ENCODE measurements around the gene TMEM150C.
"Not testable (repeated sequence)": the region's sequence is repeated elsewhere in the genome, so short reads cannot be mapped to it uniquely, and the experiment has no call there.

TMEM150C gene

DNA sequence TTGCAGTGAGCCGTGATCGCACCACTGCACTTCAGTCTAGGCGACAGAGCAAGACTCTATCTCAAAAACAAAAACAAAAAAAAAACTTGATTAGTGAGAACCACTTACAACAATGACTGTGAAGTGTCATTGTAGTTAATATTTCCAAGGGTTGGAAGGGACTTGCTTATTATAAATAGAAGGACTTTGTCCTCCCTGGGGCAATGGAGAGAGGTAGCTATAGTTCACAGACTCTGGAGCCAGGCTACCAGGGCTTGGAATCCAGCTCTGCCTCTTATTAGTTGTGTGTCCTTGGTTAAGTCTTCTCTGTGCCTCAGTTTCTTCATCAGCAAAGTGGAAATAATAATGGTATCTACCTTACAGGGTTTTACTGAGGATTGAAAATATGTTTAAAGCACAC, 51.6 kb downstream of the TMEM150C start:
- no peak for DNase-seq

DNA sequence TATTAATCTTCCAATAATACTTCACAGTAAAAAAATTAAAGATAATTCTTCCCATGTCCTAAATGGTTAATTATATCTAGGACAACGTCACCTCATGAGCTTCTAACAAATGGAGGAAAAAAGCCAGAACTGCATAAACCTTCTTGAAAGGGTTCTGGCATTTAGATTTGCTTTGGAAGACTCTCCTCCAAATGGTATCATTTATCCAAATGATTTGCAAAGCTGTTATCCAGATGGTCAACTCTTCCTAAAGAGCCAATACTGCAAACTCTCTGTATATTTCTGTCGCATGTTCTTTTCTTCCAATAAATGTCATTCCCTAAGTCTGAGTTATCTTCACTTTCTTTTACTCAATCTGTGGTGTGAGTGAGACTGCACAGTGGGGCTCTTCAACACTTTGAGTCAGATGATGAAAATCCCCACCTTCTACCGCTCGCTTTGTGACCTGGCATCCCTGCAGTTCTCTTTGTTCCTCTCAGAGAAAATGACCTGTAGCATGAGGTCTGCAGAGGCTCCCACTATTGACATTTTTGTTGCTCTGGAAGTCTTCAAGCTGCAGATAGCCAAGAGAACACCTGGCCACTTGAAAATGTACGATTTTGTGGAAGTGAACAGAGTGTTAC, 52.9 kb downstream of the TMEM150C start:
- DNase-seq = no peak

- DNase-seq = no peak
Measured at GRCh38 chr4:82508011-82508410, 53.8 kb downstream of the TMEM150C start.

DNA sequence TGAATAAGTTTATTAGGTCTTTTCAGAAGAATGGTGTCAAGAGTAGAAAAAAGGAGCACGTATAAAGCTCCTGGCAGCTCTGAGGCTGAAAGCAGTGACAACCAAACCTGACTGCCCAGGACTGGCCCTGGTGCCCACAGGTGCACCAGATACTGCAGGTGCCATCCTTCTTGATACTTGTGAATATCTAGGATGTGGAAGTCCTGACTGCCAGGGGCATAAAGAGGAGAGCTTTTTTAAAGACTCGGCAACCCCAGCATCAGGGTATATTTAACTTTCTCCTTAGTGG, 60.7 kb downstream of the TMEM150C start:
- no peak for DNase-seq

DNA sequence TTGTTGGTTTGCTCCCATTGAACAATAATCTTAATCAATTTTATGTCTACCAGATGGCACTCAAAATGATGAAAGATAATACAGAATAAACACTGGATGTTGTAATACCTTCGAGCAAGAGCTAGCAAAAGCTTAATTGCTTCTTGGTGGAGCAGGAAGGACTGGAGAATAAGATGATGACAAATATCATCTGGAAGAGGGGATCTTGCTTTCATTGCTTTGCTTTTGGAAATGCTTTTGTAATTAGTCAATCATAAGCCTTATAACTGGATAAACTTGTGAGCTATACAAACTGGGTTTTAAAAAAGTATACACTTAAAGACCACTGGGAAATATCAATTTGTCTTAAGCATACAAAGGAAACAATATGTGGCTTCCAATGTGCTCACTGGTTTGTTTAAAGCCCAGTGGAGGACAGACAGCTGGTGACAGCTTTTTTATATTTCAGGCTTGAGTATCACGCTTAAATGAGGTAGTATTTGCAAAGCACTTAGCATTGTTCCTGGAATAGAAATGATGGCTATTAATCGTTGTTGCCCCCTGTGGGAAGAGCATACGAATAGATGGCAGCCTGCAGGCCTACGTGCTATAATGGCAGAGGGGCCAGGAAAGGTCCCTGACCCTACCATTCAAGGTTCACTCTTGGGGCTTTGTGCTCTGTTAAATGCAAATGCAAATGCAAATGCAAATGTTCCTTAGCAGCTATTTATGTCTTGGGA, 61.2 kb downstream of the TMEM150C start:
- peak; percentile 76 for DNase-seq

DNA sequence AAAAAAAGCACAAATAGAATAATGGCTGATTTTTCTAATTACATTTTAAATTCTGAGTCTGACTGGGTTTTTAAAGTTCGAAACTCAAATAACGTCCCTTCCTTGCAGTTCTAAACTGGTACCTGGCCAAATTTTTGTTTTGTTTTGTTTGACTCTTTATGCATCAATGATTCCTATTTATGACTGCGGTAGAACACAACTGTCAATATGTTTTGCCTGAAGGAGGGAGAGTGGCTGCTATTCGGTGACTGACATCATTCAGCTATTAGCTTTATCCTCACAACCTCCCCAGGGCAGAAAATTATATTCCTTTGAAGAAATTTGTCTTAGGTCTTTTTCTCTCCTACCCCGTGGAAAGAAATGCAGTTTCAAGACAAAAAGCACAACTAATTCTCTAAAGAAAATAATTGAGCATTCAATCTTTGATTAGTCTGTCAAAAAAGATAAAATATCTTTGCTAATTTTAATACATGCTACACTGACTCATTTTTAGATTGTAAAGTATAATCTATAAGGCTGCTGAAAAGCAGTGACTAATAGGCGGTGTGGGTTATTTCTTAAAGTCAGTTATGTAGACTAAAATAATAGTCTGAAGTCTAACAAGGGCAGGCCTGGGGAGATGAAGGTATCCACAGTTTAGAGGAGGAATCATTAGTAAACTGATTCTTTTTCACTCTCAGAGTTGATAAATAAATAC, 61.9 kb downstream of the TMEM150C start:
- DNase-seq = no peak

DNA sequence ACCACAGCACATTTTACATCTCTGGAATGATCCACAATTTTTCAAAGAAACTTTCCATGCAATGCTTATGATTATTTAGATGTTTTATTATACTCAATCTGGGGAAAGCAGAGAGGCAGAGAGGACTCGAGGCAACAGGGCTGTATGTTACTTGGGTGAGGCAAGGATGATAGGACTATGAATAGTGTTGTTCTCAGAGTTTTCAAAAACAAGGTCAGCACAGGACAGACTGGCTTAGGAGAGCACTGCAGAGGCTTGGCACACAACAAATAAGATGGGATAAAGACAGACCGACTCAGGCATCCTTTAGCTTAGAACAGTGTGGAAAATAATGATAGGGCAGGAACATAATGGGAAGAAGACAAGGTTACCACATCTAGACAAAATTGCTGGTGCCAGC, 65.4 kb downstream of the TMEM150C start:
- DNase-seq = no peak

DNA sequence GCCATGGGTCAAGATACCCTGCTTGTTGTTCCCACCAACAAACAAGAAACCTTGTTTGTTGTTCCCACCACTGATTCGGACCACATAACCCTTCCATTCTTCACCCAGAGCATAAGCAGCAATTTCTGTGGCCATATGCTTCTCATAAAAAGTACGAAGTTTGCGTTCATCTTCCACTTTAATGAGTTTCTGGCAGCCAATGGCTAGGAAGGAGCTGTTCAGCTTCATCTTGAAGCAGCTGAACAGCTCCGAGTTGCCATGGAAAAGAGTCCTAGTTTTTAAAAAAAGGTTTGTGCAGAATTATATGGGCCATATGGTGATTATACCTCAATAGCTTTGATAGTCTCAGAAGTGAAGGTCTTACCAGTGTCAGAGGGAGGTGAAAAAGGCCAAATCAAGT, 66.1 kb downstream of the TMEM150C start:
- DNase-seq = no peak

GRCh38 chr4:82493721-82494425, 67.9 kb downstream of the TMEM150C start:
- DNase-seq = peak; percentile 49

DNA sequence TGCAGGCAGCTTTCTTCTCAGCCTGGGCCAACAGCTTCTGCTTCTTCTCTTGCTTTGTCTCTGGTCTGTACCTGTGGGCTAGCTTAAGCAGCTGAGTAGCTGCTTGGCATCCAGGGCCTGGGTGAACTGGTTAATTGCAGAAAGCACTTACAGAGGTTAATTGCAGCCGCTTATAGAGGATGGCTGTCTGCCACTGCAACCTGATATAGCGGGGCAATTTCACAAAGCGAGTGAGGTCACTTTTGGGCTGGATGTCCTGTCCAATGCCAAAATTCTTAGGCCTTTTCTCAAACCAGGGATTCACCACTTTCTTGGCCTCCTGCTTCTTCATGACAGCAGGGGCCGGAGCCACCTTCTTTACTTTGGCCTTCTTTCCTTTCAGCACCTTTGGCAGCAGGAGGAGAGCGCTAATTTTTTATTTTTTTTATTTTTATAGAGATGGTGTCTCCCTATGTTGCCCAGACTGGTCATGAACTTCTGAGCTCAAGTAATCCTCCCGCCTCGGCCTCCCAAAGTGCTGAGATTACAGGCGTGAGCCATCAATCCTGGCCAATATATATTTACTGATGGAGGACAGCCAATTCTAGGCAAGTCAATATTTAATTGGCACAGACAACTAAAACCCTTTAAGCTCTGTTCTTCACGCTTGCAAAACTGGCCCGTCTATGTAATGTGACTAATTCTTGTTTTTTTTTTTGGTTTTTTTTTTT, 70.4 kb downstream of the TMEM150C start:
- DNase-seq = no peak

DNA sequence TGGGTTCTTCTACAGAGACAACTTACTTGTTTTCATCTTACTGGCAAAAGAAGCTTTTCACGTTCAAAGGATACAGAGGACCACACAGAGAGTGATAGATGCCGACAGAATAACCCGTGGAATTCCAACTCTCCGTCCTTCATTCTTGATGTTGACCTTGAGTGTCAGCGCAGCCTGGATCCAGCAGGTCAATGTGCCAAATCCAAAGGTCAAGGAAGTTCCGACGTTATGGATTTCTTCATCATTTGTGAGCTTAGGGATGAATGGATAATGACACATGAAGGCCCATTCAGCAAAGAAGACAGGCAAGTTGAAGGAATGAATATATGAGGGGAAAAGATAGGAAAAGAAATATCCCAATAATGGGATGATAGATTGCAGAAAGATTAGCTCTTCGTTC, 71.8 kb downstream of the TMEM150C start:
- DNase-seq = no peak

DNA sequence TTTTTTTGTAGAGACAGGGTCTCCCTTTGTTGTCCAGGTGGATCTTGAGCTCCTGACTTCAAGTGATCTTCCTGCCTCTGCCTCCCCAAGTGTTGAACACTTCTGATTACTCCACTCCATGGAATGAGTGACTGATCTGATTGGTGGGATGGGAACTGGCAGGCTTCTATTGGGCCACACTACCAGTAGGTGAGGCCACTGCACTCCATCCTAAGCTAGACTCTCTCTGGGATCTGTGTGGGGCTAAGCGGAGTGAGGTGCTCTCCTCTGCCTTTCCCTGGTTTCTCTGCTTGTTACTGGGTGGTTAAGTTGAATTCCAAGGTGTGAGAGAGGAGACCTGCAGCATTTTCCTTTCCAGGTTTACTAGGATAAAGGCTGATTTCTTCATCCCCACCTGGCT, 72.7 kb downstream of the TMEM150C start:
- DNase-seq = no peak

DNA sequence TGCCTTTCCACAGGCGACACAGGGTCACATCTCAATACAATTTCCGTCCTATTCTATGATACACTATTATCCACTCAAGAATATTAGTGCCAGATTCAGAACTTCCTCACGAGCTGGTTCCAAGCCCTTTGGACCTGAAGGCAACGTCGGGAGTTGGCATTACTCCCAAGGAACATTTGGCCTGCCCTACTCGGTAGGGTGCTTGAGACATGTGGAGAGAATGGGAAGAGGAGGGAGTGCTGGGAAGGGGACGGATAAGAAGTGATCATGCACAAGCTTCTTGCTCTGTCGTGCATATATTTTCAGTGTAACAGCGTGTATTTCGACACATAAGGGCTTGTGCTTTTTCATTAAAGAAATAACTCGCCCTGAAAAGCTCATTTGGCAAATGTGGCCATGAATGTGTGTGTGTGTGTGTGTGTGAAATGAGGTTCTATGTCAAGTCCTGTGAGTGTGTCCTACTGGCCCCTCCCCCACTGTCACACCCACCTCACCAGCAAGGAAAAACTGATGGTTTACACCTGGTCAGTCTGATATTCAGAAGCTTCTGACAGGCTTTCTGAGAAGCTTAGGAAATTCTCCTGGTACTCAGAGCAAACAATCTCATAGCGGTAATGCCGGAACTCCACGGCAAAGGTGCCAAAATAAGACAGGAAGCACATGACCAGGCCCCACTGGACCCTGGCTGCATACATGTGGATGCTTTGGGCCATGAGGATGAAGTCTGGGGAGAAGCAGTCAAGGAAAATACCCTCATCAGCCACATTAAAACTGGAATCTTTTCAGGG, 76.6 kb downstream of the TMEM150C start:
- DNase-seq = no peak

DNA sequence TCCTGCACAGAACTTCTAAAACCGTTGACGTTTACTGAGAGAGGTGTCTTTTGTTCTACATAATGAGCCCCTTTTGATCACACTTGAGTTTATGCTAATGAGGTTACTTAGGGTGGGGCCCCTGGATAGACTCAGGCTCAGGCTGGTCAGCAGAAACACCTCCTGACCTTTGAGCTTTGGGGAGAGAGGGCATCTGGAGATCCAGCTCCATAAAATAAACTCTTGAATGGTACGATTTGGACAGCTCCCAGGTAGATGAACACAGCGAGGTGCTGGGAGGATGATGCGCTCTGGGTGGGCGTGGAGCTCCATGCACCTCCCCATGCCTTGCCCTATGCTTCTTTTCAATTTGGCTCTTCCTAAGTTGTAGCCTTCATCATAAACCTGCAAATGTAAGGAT, 79.4 kb downstream of the TMEM150C start:
- no peak for DNase-seq

DNA sequence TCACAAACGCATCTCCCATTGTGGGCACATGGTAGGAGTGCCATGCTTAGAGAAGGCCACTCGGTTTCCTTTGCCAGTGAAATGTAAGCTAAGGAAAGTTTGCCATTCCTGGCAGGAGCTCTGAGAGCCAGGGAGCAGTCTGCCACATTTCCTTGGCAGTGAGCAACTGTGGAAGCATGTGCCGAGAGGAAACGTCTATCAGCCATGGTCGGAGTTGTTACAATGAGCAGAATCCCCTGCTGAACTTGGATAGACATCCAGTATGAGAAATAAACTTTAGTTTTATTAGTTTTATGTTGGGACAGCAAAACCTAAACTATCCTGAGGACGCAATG, 80.3 kb downstream of the TMEM150C start:
- no peak for DNase-seq

DNA sequence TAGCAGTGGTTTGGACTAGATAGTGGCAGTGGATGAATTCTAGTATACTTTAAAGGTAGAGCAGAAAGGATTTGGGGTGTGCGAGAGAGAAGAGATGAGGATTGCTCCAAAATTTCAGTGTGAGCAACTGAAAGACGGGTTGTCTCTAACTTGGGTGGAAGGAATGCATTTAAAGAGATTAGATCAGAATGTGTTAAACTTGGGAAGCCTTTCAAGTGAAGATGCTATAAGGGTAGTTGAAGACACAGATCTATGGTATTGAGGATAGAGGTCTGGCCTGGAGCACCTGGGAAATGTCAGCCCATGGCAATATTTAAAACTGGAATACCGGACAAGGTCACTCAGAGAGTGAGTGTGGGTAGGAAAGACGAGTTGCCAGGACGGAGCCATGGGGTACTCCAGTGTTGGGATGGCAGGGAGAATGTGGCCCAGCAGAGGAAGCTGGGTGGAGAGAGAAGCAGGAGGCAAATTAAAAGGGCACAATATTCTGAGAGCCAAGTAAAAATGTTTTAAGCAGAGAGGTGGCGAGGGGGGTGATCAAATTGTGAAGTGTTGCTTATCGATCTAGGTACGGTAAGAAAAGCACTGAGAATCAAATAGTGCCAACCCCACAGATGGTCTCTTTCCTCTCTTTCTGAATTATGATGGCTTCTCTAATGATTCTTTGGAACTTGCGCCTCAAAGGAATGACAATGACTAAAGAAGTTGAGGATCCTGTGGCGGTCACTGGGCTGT, 80.8 kb downstream of the TMEM150C start:
- DNase-seq = no peak

DNA sequence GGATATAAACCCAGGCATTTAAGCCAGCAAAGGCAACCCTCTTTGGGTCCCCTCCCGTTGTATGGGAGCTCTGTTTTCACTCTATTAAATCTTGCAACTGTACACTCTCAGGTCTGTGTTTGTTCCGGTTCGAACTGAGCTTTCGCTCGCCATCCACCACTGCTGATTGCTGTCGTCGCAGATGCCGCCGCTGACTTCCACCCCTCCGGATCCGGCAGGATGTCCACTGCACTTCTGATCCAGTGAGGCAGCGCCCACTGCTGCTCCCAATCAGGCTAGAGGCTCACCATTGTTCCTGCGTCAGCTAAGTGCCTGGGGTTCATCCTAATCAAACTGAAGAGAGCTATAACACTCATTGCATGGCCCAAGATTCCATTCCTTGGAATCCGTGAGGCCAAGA, 82.2 kb downstream of the TMEM150C start:
- DNase-seq = no peak

DNA sequence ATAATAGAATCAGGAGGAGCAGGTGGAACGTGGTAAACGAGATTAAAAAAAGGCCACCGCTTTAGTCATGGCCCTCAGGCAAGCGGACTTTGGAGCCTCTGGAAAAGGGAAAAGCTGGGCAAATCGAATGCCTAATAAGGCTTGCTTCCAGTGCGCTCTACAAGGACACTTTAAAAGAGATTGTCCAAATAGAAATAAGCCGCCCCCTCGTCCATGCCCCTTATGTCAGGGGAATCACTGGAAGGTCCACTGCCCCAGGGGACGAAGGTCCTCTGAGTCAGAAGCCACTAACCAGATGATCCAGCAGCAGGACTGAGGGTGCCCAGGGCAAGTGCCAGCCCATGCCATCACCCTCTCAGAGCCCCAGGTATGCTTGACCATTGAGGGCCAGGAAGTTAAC, 84.3 kb downstream of the TMEM150C start:
- not testable (repeated sequence) for DNase-seq

GRCh38 chr4:82475931-82476330, 85.9 kb downstream of the TMEM150C start:
- DNase-seq = not testable (repeated sequence)

DNA sequence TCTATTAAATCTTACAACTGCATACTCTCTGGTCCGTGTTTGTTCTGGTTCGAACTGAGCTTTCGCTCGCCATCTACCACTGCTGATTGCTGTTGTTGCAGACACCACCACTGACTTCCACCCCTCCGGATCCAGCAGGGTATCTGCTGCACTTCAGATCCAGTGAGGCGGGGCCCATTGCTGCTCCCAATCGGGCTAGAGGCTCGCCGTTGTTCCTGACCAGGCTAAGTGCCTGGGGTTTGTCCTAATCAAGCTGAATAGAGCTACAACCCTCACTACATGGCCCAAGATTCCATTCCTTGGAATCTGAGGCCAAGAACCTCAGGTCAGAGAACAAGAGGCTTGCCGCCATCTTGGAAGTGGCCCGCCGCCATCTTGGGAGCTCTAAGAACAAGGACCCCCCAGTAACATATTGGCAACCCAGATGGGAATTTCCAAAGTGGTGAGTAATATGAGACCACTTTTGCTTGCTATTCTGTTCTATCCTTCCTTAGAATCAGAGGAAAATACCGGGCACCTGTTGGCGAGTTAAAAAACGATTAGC, 88.1 kb downstream of the TMEM150C start:
- DNase-seq = no peak

GRCh38 chr4:82473080-82473479, 88.7 kb downstream of the TMEM150C start:
- DNase-seq = not testable (repeated sequence)
